NCI-H2171 treated with DMSO at 0.1 percent for 48 hours (cell line): ENCODE results near the gene CHRM2.

Source experiments
- DNase-seq: peaks from one replicate; lab custom pipeline; 2025; lab: John Stamatoyannopoulos, UW

CHRM2 gene

DNA sequence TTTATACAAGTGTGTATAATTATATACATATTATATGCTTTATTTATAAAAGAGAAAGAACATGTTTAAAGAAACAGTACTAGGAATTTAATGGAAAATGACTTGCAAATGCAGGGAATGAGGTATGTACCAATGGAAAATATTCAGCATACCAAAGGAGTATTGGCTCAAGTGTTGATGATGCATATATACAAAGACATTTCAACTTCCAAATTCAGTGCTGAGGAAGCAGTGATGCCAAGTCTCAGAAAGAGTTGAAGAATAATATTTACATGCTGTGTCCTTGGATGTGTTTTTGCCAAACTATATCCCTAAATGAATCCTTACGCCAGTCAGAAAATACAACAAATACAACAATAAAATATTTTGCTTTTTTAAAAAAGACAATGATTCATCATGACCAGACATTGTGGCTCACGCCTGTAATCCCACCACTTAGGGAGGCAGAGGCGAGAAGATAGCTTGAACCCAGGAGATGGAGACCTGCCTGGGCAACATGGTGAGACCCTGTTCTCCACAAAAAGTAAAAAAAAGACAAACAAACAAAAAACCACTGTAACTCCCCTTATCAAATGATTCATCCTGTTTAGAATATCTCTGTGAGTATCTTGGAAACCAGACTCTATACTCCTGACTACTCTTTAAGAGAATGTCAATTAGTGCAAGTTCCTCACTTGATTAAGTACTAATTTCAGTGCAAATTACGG lies 157.2 kb downstream of the CHRM2 start:
- no peak for DNase-seq

- DNase-seq, result no peak
Measured at GRCh38 chr7:137026176-137026500, 157.7 kb downstream of the CHRM2 start.

DNA sequence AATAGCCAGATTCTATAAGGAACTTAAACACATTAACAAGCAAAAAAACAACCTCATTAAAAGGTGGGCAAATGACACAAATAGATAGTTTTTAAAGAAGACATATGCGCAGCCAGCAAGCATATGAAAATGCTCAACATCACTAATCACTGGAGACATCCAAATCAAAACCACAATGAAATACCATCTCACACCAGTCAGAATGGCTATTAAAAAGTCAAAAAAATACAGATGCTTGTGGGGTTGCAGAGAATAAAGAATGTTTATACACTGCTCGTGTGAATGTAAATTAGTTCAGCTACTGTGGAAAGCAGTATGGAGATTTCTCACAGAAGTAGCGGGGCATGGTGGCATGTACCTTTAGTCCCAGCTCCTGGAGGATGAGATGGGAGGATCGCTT lies 164.0 kb downstream of the CHRM2 start:
- DNase-seq, result no peak

- DNase-seq, result no peak
Measured at GRCh38 chr7:137036768-137037167, 168.3 kb downstream of the CHRM2 start.

DNA sequence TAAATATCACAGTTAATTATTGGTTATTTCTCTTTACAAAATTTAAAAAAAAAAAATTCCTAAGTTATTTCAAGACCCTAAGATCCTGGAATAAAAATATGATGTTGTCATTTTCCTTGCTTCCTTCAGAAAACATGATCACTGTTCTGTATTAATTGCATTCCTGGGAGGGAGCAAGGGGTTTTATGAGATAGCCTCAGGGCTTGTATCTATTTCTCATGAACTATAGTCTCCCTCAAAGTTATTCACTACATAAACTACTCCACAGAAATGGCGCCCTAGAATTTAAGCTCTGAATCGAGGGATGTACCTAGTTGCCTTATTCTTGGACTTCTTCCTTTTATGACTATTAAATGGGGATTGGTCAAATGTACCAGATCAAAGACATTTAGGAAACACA lies 170.3 kb downstream of the CHRM2 start:
- no peak for DNase-seq

DNA sequence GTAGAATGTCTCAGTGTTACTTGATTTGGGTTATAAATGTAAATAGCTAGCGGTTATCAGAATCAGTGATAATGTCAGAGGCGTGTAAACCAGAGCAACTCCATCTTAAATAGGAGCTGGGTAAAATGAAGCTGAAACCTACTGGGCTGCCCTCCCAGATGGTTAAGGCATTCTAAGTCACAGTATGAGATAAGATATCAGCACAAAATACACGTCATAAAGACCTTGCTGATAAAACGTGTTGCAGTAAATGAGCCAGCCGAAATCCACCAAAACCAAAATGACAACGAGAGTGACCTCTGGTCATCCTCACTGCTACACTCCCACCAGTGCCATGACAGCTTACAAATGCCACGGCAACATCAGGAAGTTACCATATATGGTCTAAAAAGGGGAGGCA lies 172.3 kb downstream of the CHRM2 start:
- DNase-seq, result no peak

DNA sequence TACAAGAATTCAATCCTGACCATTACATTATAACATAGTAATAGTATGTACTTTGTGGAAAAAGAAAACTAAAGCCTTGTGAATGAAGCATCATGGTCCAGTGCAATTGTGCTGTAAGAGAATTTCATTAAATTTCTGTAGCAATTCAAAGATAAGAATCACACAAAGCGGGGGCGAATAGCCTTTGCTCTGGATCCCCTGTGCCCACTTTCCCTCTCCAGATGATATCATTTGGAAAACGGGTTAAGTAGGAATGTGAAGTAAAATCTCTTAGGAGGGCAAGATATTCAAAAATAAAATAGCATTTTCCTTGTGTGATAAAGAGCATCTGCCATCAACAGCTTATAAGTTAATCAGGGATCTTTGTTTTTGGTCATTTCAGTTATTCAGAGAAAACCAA lies 177.1 kb downstream of the CHRM2 start:
- DNase-seq, result no peak

- DNase-seq, result no peak
Measured at GRCh38 chr7:137069249-137069963, 201.0 kb downstream of the CHRM2 start.
